OCI-LY3 (cell line): ENCODE measurements around the gene NIPAL4.

Experiments used
- H2AFZ ChIP-seq: fragments of 200-600, 300-600 bp; shearing (Covaris generic); 2 replicates; pipeline ENCODE4 v1.6.0; 2014; ENCODE audit warnings: antibody characterized with exemption, low read depth, low read length
- H3K27ac ChIP-seq: fragments of 200-600, 300-600 bp; sonication (generic); 2 replicates; pipeline ENCODE4 v1.5.1; 2014; ENCODE audit warnings: mild to moderate bottlenecking, low read length, moderate library complexity, mixed read lengths
- H3K27me3 ChIP-seq: fragments of 200-600, 300-600 bp; sonication (generic); 2 replicates; pipeline ENCODE4 v1.6.1; 2014; ENCODE audit warnings: low read depth, low read length, mixed read lengths
- H3K36me3 ChIP-seq: fragments of 200-600, 300-600 bp; sonication (generic); replicated peaks from 2 replicates; pipeline ENCODE3; 2014; ENCODE audit warnings: low read depth, low read length, mixed read lengths
- H3K4me1 ChIP-seq: fragments of 300-600, 200-600 bp; sonication (generic); 2 replicates; pipeline ENCODE4 v1.6.1; 2014; ENCODE audit warnings: low read length, mixed read lengths
- H3K4me2 ChIP-seq: fragments of 200-600, 300-600 bp; sonication (generic); 2 replicates; pipeline ENCODE4 v1.6.1; 2014; ENCODE audit warnings: low read length, mixed read lengths
- H3K4me3 ChIP-seq: fragments of 300-600, 200-600 bp; sonication (generic); 2 replicates; pipeline ENCODE4 v1.5.1; 2014; ENCODE audit warnings: antibody characterized with exemption, mild to moderate bottlenecking, low read length, moderate library complexity
- H3K79me2 ChIP-seq: fragments of 300-600, 200-600 bp; shearing (Covaris generic); 2 replicates; pipeline ENCODE4 v1.6.1; 2014; ENCODE audit warnings: mild to moderate bottlenecking, low read length, mixed read lengths
- H3K9ac ChIP-seq: fragments of 300-600, 200-600 bp; shearing (Covaris generic); 2 replicates; pipeline ENCODE4 v1.6.0; 2014; ENCODE audit warnings: mild to moderate bottlenecking, low read length, moderate library complexity
- H3K9me3 ChIP-seq: fragments of 200-600, 300-600 bp; shearing (Covaris generic); 2 replicates; pipeline ENCODE4 v1.6.1; 2014; ENCODE audit warnings: low read length, mixed read lengths; ENCODE audit not compliant: insufficient read depth
- H4K20me1 ChIP-seq: fragments of 200-600, 300-600 bp; sonication (generic); 2 replicates; pipeline ENCODE4 v1.6.1; 2016; ENCODE audit warnings: low read length, mixed read lengths; ENCODE audit not compliant: insufficient read depth
- EZH2phosphoT487 ChIP-seq: fragments of 200-600 bp; shearing (Covaris generic); IDR thresholded peaks from 2 replicates; pipeline ENCODE4 v1.6.1; 2018; ENCODE audit warnings: antibody characterized with exemption, mixed run types, low read depth
- TF ChIP-seq, protein P1 (sequence below): fragments of 200-600, 300-600 bp; sonication (generic); IDR thresholded peaks from 2 replicates; pipeline ENCODE4 v1.5.1; 2014; ENCODE audit warnings: antibody characterized with exemption, low read length, low read depth

NIPAL4 gene

DNA sequence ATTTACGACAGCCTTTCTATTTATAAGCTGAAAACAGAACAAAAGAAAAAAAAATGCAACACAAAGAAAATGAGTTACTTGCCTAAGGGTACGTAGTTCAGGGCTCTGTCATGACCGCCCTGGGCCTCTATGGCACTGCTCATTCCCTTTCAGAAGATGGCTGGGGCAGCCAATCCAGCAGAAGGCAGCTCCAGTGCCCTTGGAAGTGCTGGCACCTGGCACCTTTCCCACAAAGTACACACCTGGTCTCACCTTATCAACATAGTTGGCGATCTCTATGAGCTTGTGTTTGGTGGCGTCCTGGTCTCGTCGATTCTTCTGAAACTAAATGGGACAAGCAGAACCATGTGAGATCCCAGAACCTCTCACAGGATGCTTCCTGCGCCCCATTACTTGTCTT lies 53.2 kb downstream of the NIPAL4 start:
- Histone ChIP-seq H3K79me2 (no peaks in the 10 kb centered on the region), H2AFZ (no peak overlapping the region), H3K4me3 (no peak overlapping the region), H3K36me3 (peaks cover 48% of the 10 kb centered on the region), H3K4me2 (no peak overlapping the region), H3K27ac (no peak overlapping the region), H3K9ac (no peak overlapping the region), H3K4me1 (peaks cover 9% of the 10 kb centered on the region), H3K9me3 (no peaks in the 10 kb centered on the region), H4K20me1 (no peaks in the 10 kb centered on the region), H3K27me3 (no peaks in the 10 kb centered on the region)
- TF ChIP-seq EZH2phosphoT487: no peak
- TF ChIP-seq, protein P1, sequence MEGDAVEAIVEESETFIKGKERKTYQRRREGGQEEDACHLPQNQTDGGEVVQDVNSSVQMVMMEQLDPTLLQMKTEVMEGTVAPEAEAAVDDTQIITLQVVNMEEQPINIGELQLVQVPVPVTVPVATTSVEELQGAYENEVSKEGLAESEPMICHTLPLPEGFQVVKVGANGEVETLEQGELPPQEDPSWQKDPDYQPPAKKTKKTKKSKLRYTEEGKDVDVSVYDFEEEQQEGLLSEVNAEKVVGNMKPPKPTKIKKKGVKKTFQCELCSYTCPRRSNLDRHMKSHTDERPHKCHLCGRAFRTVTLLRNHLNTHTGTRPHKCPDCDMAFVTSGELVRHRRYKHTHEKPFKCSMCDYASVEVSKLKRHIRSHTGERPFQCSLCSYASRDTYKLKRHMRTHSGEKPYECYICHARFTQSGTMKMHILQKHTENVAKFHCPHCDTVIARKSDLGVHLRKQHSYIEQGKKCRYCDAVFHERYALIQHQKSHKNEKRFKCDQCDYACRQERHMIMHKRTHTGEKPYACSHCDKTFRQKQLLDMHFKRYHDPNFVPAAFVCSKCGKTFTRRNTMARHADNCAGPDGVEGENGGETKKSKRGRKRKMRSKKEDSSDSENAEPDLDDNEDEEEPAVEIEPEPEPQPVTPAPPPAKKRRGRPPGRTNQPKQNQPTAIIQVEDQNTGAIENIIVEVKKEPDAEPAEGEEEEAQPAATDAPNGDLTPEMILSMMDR: no peak

DNA sequence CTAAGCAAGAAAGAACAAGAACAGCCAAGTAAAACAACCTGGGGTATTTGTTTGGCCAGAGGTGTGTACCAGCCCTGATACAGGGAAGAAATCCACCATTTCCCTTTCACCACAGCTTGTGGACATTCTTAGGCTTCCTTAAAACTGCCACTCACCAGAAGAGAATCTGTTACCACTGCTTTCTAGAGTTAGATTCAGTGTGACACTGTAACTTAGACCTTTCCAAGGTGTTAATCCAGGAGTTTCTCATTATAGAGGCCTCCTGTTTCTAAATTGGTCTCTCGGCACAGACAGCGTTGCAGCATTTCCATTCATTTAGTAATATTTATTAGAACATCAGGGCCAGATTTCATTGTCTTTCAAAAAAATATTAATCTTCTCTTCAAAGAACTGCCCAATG lies 55.0 kb downstream of the NIPAL4 start:
- peaks cover 27% of the 10 kb centered on the region for H3K4me1 ChIP-seq
- no peak overlapping the region for H3K9ac ChIP-seq
- no peak for TF ChIP-seq EZH2phosphoT487
- TF ChIP-seq, protein P1: no peak
- no peak overlapping the region for H2AFZ ChIP-seq
- no peak overlapping the region for H3K4me2 ChIP-seq
- H3K79me2 ChIP-seq: no peaks in the 10 kb centered on the region
- peaks cover 53% of the 10 kb centered on the region for H3K36me3 ChIP-seq
- no peaks in the 10 kb centered on the region for H3K27me3 ChIP-seq
- H4K20me1 ChIP-seq: no peaks in the 10 kb centered on the region
- H3K9me3 ChIP-seq: no peaks in the 10 kb centered on the region
- no peak overlapping the region for H3K4me3 ChIP-seq
- no peak overlapping the region for H3K27ac ChIP-seq

DNA sequence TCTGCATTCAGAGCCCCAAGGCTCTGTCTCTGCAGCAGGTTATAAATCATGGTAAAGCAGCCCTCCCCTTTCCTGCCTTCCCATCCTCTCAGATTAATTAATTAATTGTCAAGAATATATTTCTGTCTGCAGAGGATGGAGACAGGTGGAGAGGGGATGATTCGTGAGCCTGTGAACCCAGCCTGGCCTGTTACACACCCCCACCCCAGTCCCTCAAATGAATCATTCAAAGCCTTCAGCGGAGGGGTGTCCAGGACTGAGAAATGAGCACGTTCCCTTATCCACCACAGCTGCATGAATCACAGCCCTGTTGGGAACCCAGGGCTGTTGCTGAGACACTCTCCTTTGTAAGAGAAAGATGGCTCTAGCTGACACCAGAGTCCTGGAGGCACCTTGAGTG lies 56.0 kb downstream of the NIPAL4 start:
- H3K9ac ChIP-seq: no peak overlapping the region
- no peak overlapping the region for H2AFZ ChIP-seq
- no peak overlapping the region for H3K4me2 ChIP-seq
- H3K4me3 ChIP-seq: no peak overlapping the region
- no peaks in the 10 kb centered on the region for H3K9me3 ChIP-seq
- no peaks in the 10 kb centered on the region for H4K20me1 ChIP-seq
- H3K4me1 ChIP-seq: peaks cover 37% of the 10 kb centered on the region
- H3K79me2 ChIP-seq: 0 out of 2 replicates have a peak, but pooled peaks cover 6% of the 10 kb centered on the region
- H3K27ac ChIP-seq: no peak overlapping the region
- H3K27me3 ChIP-seq: no peaks in the 10 kb centered on the region
- peaks cover 53% of the 10 kb centered on the region for H3K36me3 ChIP-seq
- TF ChIP-seq EZH2phosphoT487: no peak
- TF ChIP-seq, protein P1: no peak

DNA sequence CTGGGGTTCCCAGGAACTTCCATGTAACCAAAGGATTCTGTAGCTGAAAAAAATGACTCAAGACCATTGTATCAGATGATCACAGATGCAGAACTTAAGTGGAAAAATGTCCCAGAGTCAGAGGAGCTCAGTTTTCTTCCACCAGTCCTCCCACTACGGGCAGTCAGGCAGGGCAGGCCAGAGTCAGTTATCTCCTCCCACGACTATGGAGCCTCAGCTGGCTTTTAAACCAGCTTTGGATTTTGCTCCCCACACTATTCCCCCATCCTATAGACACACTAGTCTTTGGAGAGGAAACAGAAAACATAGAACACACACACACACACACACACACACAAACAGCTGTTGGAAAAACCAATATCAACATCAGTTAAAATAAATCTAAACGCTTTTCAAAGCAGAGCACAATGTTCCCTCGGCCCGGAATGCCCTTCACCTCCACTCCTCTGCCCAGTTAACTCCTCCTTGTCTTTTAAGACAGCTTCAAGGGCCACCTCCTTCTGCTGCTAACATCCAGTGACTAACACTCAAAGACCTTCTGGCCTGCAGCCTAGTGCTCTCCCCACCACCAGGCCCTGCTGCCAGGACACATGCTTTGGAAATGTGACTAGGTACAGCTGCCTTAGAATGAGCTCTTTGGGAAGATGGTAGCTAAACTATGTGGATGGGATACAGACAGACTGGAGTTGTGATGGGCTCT lies 56.8 kb downstream of the NIPAL4 start:
- Histone ChIP-seq H3K4me2 (no peak overlapping the region), H3K36me3 (peaks cover 47% of the 10 kb centered on the region), H3K9me3 (no peaks in the 10 kb centered on the region), H3K4me3 (no peak overlapping the region), H3K27me3 (no peaks in the 10 kb centered on the region), H4K20me1 (no peaks in the 10 kb centered on the region), H3K4me1 (peaks cover 43% of the 10 kb centered on the region), H2AFZ (no peak overlapping the region), H3K9ac (no peak overlapping the region), H3K27ac (no peak overlapping the region), H3K79me2 (peaks cover 9% of the 10 kb centered on the region; the same call in 1 of the 2 replicates)
- no peak for TF ChIP-seq EZH2phosphoT487
- TF ChIP-seq, protein P1: no peak
